GM19099 (cell line): ENCODE data around the gene LAGE3.

ENCODE experiments used
- POLR2A ChIP-seq: IDR thresholded peaks from 3 replicates; pipeline ENCODE4 v1.6.1; 2011; ENCODE audit warnings: low read depth; ENCODE audit not compliant: insufficient read length; ENCODE audit errors: extremely low read depth

The LAGE3 gene

DNA sequence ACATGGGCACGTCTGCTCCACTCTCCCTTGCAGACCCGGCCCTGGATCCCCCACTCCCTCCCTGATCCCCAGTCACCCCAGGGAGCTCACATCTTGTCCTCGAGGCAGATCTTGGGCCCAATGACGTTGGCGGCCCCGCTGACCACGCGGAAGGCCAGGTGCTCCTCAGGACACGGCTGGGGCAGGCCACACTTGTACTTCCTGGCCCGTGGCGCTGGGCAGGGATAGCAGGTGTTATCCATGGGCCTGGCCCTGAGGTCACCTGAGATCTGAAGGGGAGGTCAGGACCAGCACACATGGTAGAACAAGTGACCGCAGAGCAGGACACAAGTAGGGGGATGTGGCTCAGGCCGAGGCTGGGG is 29.3 kb upstream of the LAGE3 start:
- no peak for TF ChIP-seq POLR2A

DNA sequence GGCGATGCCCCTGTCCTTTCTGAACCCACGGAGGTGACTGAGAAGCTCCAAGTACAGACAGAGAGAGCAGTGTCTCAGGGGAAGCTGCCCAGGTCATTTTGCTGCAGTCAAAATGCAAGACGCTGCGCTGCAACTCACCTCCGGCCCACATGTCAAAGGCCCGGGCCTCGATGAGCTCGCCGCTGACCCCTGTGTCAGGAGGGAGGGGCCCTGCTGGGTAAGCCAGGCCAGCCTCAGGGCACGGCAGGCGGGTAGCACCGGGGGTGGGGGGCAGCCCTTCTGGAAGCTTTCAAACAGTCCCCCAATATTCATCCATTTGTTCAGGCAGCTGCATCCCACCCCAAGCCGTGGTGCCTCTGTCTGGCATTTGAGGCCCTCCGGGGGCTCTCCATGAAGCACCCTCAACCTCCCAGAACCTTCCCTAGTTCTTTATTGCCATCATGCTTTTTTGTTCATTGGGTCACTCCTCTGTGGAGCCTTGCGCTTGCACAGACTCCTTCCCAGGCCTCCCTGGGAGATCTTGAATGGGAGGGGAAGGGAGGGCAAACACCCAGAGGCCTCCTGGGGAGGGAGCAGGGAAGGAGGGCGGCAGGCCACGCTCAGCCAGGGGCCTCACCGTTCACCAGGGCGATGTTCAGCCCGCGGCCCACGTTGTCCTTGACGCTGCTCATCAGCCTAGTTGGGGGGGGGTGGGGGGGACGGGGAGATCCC is 28.7 kb upstream of the LAGE3 start:
- TF ChIP-seq POLR2A = no peak

GRCh38 chrX:154506483-154507332 is 27.6 kb upstream of the LAGE3 start:
- TF ChIP-seq POLR2A = no peak

- TF ChIP-seq POLR2A = no peak
Observed at GRCh38 chrX:154505734-154506133, 26.7 kb upstream of the LAGE3 start.

DNA sequence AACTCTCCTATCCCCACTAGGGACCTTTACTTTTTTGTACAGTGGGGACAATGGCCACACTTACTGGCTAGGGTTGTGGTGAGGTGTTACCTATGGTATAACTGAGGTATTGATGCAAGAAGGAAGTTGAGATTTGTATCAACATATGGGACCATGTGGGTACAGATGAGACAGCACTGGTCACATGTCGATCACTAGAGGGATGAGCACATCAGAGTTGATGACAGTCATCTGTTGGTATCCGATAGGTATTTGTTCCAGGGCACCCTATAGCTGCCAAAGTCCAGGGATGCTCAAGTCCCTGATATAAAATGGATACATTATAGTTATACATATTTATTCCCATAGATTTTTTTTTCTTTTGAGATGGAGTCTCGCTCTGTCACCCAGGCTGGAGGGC is 23.9 kb upstream of the LAGE3 start:
- no peak for TF ChIP-seq POLR2A

DNA sequence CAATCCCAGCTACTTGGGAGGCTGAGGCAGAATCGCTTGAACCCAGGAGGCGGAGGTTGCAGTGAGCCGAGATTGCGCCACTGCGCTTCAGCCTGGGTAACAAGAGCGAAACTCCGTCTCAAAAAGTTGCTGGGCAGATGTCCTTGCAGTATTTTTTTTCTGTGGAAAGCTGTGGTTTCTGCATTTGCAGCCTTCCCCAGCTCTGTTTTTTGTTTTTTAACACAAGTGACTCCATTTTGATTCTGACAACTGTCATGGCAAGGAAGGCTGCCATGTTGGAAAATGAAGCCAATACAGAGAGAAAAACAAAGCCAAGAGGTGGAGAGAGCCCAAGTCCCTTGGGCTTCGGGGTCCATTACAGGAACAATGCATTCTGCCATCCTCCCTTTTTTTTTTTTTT is 23.0 kb upstream of the LAGE3 start:
- no peak for TF ChIP-seq POLR2A

GRCh38 chrX:154495472-154495922 is 16.4 kb upstream of the LAGE3 start:
- TF ChIP-seq POLR2A = no peak

GRCh38 chrX:154494715-154495114 is 15.6 kb upstream of the LAGE3 start:
- TF ChIP-seq POLR2A = no peak

GRCh38 chrX:154490414-154491083 is 11.5 kb upstream of the LAGE3 start, which contains the start of gene SLC10A3:
SLC10A3 (minus strand) TSS chrX:154490629; CDS start chrX:154488940, 1,689 bp downstream.
- TF ChIP-seq POLR2A = peak; percentile 96

DNA sequence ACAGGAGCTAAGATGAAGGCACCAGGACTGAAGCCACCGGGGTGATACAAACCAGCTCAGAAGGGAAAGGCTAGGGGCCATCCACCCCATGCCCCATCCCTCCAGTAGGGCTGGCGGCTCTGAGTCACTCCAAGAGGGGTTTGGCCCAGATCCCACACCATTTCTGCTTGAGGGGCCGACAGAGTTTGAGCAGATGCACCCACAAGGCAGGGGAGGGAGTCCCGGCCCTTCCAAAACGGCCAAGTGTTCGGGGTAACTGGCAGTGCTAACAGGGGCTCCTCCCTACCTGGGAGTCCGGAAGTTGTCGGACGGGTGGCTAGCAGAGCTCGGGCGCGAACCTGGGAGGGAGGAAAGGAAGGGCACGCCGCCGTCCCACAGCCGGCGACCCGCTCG is 10.9 kb upstream of the LAGE3 start:
- no peak for TF ChIP-seq POLR2A

DNA sequence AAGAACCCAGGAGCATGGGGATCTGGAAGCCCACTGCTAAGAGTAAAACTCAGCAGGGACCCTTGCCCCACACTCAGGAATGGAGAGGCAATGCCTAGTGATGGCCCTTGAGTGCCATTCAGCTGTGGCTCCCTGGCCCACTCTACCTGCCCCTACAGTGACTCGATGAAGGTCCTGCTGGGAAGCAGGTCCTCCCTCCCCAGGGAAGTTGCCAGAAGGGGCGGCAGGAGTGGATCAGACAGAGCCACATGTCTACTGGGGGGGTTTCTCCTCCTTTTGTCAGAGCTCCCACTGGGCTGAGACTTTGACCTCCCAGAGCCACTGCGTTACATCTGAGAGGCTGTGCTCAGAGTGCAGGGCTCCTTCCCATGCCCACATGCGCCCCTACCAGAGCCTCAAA is 10.1 kb upstream of the LAGE3 start:
- no peak for TF ChIP-seq POLR2A

DNA sequence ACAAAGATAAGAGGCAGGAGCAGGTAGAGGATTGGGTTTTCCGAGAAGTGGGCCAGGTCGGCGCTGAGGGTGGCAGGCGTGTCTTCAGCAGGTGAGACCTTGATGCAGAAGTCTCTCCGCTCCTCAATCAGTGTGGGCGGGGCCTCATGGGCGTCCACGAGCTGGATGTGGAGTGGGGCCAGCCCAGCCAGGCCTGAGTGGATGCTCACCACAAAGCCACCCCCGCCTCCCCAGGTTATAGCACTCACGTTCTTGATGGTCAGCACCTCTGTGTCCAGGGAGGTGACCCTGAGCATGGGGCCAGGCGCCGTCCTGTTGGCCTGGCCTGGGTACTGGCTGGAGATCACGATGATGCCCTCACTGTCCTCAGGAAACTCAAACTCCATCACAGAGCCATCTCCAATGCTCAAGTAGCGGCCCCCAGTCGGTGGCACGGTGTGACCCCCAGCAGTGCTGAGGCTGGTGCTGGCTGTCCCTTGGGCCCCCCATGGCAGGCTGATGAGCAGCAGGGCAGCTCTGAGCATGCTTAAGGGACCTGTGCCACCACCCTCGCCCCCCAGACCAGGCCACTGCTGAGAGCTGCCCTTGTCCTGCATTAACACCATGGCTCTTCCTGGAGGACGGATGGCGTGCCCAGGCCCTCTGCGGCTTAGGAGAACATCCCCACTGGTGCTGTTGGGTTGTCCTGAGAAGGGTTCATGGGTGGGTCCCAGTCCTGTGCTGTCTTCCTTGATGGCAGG is 9.4 kb upstream of the LAGE3 start:
- no peak for TF ChIP-seq POLR2A

GRCh38 chrX:154487518-154488290 is 8.6 kb upstream of the LAGE3 start:
- TF ChIP-seq POLR2A = no peak
